A549 (cell line): Measurements from ENCODE around the gene CPED1. TPM values are rescaled to one million over a fixed set of nuclear protein-coding genes. Genes with fewer than 3 reads are reported as not detected.

Experiments used
- ATAC-seq, 2 experiments: fragments of 200-7000 bp in 1 of 2; fragments of >200 bp in 1 of 2; cut with Nextera tagmentation in 1 of 2; cut with Tn5 transposase in 1 of 2; 3 replicates each; pipeline versions ENCODE4 v1.8.0 to v1.9.1; 2018 to 2020; ENCODE audit warnings: mild to moderate bottlenecking in 1 of 2, moderate library complexity in 1 of 2
- CTCF ChIA-PET: fragments of 300-600 bp; sonication (Branson Sonifier 250); formaldehyde crosslinking; extraction: SDS; loops from one replicate; lab custom pipeline; 2021; ENCODE audit warnings: antibody characterized with exemption, inconsistent platforms; lab: Yijun Ruan, JAX
- POLR2A ChIA-PET: fragments of 350-600 bp; formaldehyde crosslinking; extraction: SDS; loops from one replicate; lab custom pipeline; 2021; ENCODE audit warnings: antibody characterized with exemption, inconsistent platforms; lab: Yijun Ruan, JAX
- DNase-seq, 2 experiments: peaks; one replicate each; pipeline versions ENCODE4 v3.0.0 to v3.0.0-alpha.2; 2011 to 2016; ENCODE audit warnings: low read depth in 1 of 2, low spot score in 1 of 2
- FAIRE-seq: peaks from 2 replicates; lab custom pipeline; 2011; peaks lifted over from hg19 to GRCh38; lab: Jason Lieb, UNC
- H3K27ac ChIP-seq, 2 experiments: fragments of >200 bp; sonication (Bioruptor Twin); formaldehyde crosslinking; 3 replicates each; pipeline ENCODE4 v1.5.1; 2016 to 2017
- H3K4me1 ChIP-seq: fragments of >200 bp; sonication (Bioruptor Twin); formaldehyde crosslinking; 3 replicates; pipeline ENCODE4 v1.6.1; 2016
- H3K4me2 ChIP-seq: fragments of >200 bp; sonication (Bioruptor Twin); formaldehyde crosslinking; 3 replicates; pipeline ENCODE4 v1.6.1; 2016
- H3K4me3 ChIP-seq: fragments of >200 bp; sonication (Bioruptor Twin); formaldehyde crosslinking; 3 replicates; pipeline ENCODE4 v1.5.1; 2016
- H3K9me3 ChIP-seq: fragments of >200 bp; sonication (Bioruptor Twin); formaldehyde crosslinking; 3 replicates; pipeline ENCODE4 v1.6.1; 2016
- CHD4 ChIP-seq: fragments of 200-600 bp; sonication (generic); IDR thresholded peaks from 2 replicates; pipeline ENCODE4 v1.6.1; 2016; ENCODE audit warnings: antibody characterized with exemption, mild to moderate bottlenecking, borderline replicate concordance
- CTCF ChIP-seq: fragments of >200 bp; sonication (Bioruptor Twin); formaldehyde crosslinking; IDR thresholded peaks from 3 replicates; pipeline ENCODE4 v1.5.1; 2016
- ESRRA ChIP-seq: fragments of 150-350 bp; IDR thresholded peaks from 2 replicates; pipeline ENCODE4 v1.6.1; 2014; ENCODE audit warnings: mild to moderate bottlenecking, low read length, borderline replicate concordance
- FOSB ChIP-seq: fragments of 250-450 bp; sonication (Bioruptor Pico); IDR thresholded peaks from 2 replicates; pipeline ENCODE4 v1.5.0; 2020; ENCODE audit warnings: mild to moderate bottlenecking, moderate library complexity
- HDAC2 ChIP-seq: fragments of 200-600 bp; sonication (generic); IDR thresholded peaks from 2 replicates; pipeline ENCODE4 v1.6.1; 2016
- HES2 ChIP-seq: fragments of >200 bp; sonication (Bioruptor Twin); formaldehyde crosslinking; IDR thresholded peaks from 2 replicates; pipeline ENCODE4 v1.6.1; 2016
- HEYL ChIP-seq: fragments of 250-450 bp; sonication (Bioruptor Pico); IDR thresholded peaks from 2 replicates; pipeline ENCODE4 v1.8.0; 2021; ENCODE audit warnings: mild to moderate bottlenecking, moderate library complexity
- HMGXB4 ChIP-seq: fragments of 250-450 bp; sonication (Bioruptor Pico); IDR thresholded peaks from 2 replicates; pipeline ENCODE4 v1.5.0; 2021; ENCODE audit warnings: mild to moderate bottlenecking, moderate library complexity, borderline replicate concordance
- HOXB5 ChIP-seq: fragments of 250-450 bp; sonication (Bioruptor Pico); IDR thresholded peaks from 2 replicates; pipeline ENCODE4 v1.5.0; 2020; ENCODE audit warnings: mild to moderate bottlenecking, moderate library complexity
- JUN ChIP-seq, 2 experiments: fragments of >200 bp; sonication (Bioruptor Twin); formaldehyde crosslinking; IDR thresholded peaks; 2 replicates in 1 of 2; 3 replicates in 1 of 2; pipeline ENCODE4 v1.6.1; 2016 to 2017
- JUNB ChIP-seq: fragments of >200 bp; sonication (Bioruptor Twin); formaldehyde crosslinking; IDR thresholded peaks from 2 replicates; pipeline ENCODE4 v1.6.1; 2016
- MAX ChIP-seq: IDR thresholded peaks from 2 replicates; pipeline ENCODE4 v1.6.1; 2012
- MAZ ChIP-seq: fragments of 150-350 bp; IDR thresholded peaks from 2 replicates; pipeline ENCODE4 v1.6.1; 2014; ENCODE audit warnings: antibody characterized with exemption, low read depth, low read length, borderline replicate concordance
- MYC ChIP-seq: IDR thresholded peaks from 2 replicates; pipeline ENCODE4 v1.6.1; 2012; ENCODE audit warnings: mild to moderate bottlenecking, inconsistent platforms, low read length, improper control_type of control experiment, borderline replicate concordance
- NFE2L2 ChIP-seq: fragments of 150-350 bp; conservative IDR thresholded peaks from 2 replicates; pipeline ENCODE4 v1.6.1; 2014; ENCODE audit warnings: low read length
- PHF8 ChIP-seq: fragments of 200-600 bp; sonication (generic); IDR thresholded peaks from 2 replicates; pipeline ENCODE4 v1.6.1; 2016; ENCODE audit warnings: low read depth, mild to moderate bottlenecking, antibody characterized with exemption, moderate library complexity, borderline replicate concordance
- POLR2AphosphoS2 ChIP-seq: conservative IDR thresholded peaks from 2 replicates; pipeline ENCODE4 v1.6.1; 2012; ENCODE audit warnings: low read length, improper control_type of control experiment, inconsistent platforms
- RARB ChIP-seq: fragments of 250-450 bp; sonication (Bioruptor Pico); IDR thresholded peaks from 2 replicates; pipeline ENCODE4 v1.8.0; 2021; ENCODE audit warnings: mild to moderate bottlenecking, moderate library complexity
- SMC3 ChIP-seq: fragments of >200 bp; sonication (Bioruptor Twin); formaldehyde crosslinking; IDR thresholded peaks from 3 replicates; pipeline ENCODE4 v1.6.1; 2018; ENCODE audit warnings: inconsistent platforms
- TP53 ChIP-seq: fragments of 250-450 bp; sonication (Bioruptor Pico); IDR thresholded peaks from 2 replicates; pipeline ENCODE4 v1.5.0; 2021; ENCODE audit warnings: mild to moderate bottlenecking, moderate library complexity
- ZC3H11A ChIP-seq: fragments of 450-650 bp; IDR thresholded peaks from 2 replicates; pipeline ENCODE4 v1.6.1; 2014; ENCODE audit warnings: antibody characterized with exemption, mild to moderate bottlenecking
- WGBS: methylation state at CpG from one replicate; pipeline ENCODE4 v1.1.6; 2017; ENCODE audit errors: missing lambda C conversion rate; 5-methylcytosine and 5-hydroxymethylcytosine counted together
- polyA plus RNA-seq, 4 experiments: library from polyadenylated mRNA; depleted of rRNA in 3 of 4; stranded (reverse); fragments of >200 nt; fragmentation: RNase III in 1 of 4; extraction: RNeasy Plus Mini Kit Qiagen cat#74134 plus additional on column Dnase treatment in 1 of 4; gene quantifications; 2 replicates in 3 of 4; 3 replicates in 1 of 4; pipeline ENCODE4 v1.2.3, GENCODE V29; 2011 to 2017

CPED1 gene
- polyA plus RNA-seq, 2 of the 4 experiments (the other 2 are of a cell fraction), result 0.03 TPM; not detected in 1

GRCh38 chr7:121158665-121159064, 170.2 kb downstream of the CPED1 start:
- no peak for DNase-seq
- Histone ChIP-seq H3K4me2 (no peak overlapping the region), H3K27ac (no peak overlapping the region), H3K4me1 (no peaks in the 10 kb centered on the region), H3K4me3 (no peak overlapping the region), H3K9me3 (no peaks in the 10 kb centered on the region)
- WGBS, result under 1% methylated on average over 3 of the region's 3 CpGs
- ATAC-seq, result no peak
- POLR2A ChIA-PET, result no interaction called here
- CTCF ChIA-PET, result no interaction called here
- no peak for TF ChIP-seq HEYL (CRISPR knock-in tag)
- TF ChIP-seq FOSB, result no peak
- TF ChIP-seq HOXB5, result no peak
- no peak for TF ChIP-seq RARB (CRISPR knock-in tag)
- no peak for TF ChIP-seq JUNB
- TF ChIP-seq HDAC2, result no peak
- no peak for TF ChIP-seq SMC3
- no peak for TF ChIP-seq HMGXB4
- no peak for TF ChIP-seq TP53
- no peak for TF ChIP-seq NFE2L2
- no peak for TF ChIP-seq JUN (IDR thresholded peaks at IDR 0.05)
- no peak for TF ChIP-seq CTCF
- no peak for TF ChIP-seq ZC3H11A
- no peak for TF ChIP-seq MAX
- no peak for TF ChIP-seq POLR2AphosphoS2
- no peak for TF ChIP-seq MAZ
- no peak for FAIRE-seq

- no peaks in the 10 kb centered on the region for H3K9me3 ChIP-seq
- H3K4me3 ChIP-seq, result no peak overlapping the region
- TF ChIP-seq PHF8 (no peak), ESRRA (no peak), CHD4 (no peak), HES2 (no peak), MYC (no peak)
- ChIA-PET CTCF (no interaction called here), POLR2A (no interaction called here)
- H3K4me2 ChIP-seq, result no peak overlapping the region
- no peak overlapping the region for H3K27ac ChIP-seq
- FAIRE-seq (no peak), ATAC-seq (no peak), DNase-seq (no peak)
- WGBS, result 2% methylated on average over 3 of the region's 3 CpGs
- H3K4me1 ChIP-seq, result no peaks in the 10 kb centered on the region
Observed at GRCh38 chr7:121159553-121159952, 171.0 kb downstream of the CPED1 start.
